ENCODE data around the gene CASZ1. TPM values are rescaled to one million over a fixed set of nuclear protein-coding genes. Genes with fewer than 3 reads are reported as not detected.

The CASZ1 gene
- total and polyA plus RNA-seq, 9 of the 15 experiments (the other 6 are each of a cell fraction or from before 2014, with no cell fraction given) = 0.01 to 4.0 (median 0.76) TPM; not detected in 1

DNA sequence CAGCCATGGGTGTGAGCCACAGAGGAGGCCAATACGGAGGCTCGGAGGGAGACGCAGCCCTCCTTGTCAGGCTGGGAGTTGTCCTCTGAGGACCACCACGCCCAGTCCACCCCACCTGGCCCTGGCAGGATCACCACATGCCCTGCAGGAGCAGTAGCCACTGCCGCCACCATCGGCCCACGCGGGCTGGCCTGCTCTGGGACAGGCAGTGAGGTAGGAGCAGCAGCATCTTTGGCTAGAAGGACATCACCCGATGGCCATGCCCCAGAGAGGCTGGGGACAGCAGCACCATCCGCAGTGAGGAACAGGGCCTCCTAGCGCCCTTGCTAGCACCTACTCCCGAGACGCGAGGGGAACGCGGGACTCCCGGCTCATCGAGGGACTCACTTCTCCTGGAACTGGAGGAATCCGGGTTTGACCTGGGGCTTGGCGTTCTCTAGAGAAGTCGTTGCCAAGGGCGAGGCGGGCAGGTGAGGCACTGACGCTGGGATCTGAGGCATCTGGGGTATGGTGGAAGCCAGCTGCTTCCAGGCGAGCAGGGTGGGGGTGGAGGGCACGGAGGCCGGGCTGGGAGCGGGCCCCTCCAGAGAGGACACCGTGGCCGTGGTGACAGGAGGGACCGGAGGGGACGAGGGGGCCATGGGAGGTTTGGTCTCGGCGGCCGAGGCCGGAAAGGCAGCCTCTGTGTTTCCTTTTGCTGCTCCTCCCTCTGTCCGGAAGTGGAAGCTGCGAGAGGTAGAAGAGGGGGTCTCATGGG, 148.9 kb downstream of the CASZ1 start:
- TF ChIP-seq, protein P1, sequence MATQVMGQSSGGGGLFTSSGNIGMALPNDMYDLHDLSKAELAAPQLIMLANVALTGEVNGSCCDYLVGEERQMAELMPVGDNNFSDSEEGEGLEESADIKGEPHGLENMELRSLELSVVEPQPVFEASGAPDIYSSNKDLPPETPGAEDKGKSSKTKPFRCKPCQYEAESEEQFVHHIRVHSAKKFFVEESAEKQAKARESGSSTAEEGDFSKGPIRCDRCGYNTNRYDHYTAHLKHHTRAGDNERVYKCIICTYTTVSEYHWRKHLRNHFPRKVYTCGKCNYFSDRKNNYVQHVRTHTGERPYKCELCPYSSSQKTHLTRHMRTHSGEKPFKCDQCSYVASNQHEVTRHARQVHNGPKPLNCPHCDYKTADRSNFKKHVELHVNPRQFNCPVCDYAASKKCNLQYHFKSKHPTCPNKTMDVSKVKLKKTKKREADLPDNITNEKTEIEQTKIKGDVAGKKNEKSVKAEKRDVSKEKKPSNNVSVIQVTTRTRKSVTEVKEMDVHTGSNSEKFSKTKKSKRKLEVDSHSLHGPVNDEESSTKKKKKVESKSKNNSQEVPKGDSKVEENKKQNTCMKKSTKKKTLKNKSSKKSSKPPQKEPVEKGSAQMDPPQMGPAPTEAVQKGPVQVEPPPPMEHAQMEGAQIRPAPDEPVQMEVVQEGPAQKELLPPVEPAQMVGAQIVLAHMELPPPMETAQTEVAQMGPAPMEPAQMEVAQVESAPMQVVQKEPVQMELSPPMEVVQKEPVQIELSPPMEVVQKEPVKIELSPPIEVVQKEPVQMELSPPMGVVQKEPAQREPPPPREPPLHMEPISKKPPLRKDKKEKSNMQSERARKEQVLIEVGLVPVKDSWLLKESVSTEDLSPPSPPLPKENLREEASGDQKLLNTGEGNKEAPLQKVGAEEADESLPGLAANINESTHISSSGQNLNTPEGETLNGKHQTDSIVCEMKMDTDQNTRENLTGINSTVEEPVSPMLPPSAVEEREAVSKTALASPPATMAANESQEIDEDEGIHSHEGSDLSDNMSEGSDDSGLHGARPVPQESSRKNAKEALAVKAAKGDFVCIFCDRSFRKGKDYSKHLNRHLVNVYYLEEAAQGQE (IDR thresholded peaks at IDR 0.05; ENCODE audit: borderline replicate concordance) = 0 out of 2 replicates have a peak, but pooled peaks have one; percentile 6
- TF ChIP-seq, protein P1 (CRISPR knock-in tag; IDR thresholded peaks at IDR 0.05; ENCODE audit: low read depth) = no peak
- TF ChIP-seq GATAD2B (IDR thresholded peaks at IDR 0.05; ENCODE audit: borderline replicate concordance) (no peak), THAP12 (CRISPR knock-in tag; IDR thresholded peaks at IDR 0.05) (peak; percentile 12; the same call in 1 of the 2 replicates)
- H3K4me1 ChIP-seq (replicated peaks in 1 of 2; ENCODE audit: control insufficient read depth in 2 of 2, insufficient read depth in 2 of 2, low read length in 2 of 2) = peaks cover 0 to 65% of the 10 kb centered on the region in 2 experiments; a peak in 3 of 5 replicates
- ChIA-PET POLR2A (interaction anchor here (0.7 to 1.1 kb wide), 2 partner anchors 17 to 52 kb away, joined by 3 to 4 read pairs; no protein-coding TSS in a partner anchor), CTCF (ENCODE audit: low intra/inter-chr PET ratio) (interaction anchor here (0.7 kb wide), 1 partner anchor 140 kb away, joined by 5 read pairs; no protein-coding TSS in a partner anchor)
- no peak for ATAC-seq
- H3K9ac ChIP-seq (ENCODE audit: insufficient read depth in 1 of 2, low read depth in 2 of 2, low read length in 2 of 2) = no peak overlapping the region
- in situ Hi-C loops (cut with MboI) = no loop called here
- H3K9me1 ChIP-seq (ENCODE audit: control insufficient read depth, insufficient read depth, low read length) = no peaks in the 10 kb centered on the region
- H2AFZ ChIP-seq (ENCODE audit: low read depth, low read length) = no peak overlapping the region
- H3K27ac ChIP-seq (ENCODE audit: extremely low read depth, low read depth, low read length) = no peak overlapping the region
- no peaks in the 10 kb centered on the region for H3K9me3 ChIP-seq (replicated peaks; ENCODE audit: control insufficient read depth, insufficient read depth, low read depth, low read length)
- DNase-seq (ENCODE audit: extremely low read depth in 1 of 4, low spot score in 3 of 4) = no peak
- intact Hi-C loops (cut with micrococcal nuclease) = no loop called here
- H3K27me3 ChIP-seq (ENCODE audit: control insufficient read depth in 2 of 2, insufficient read depth in 2 of 2, low read length in 2 of 2) = peaks cover 14 to 79% of the 10 kb centered on the region in 2 experiments; a peak in 4 of 5 replicates
- no peak overlapping the region for H3K4me2 ChIP-seq (ENCODE audit: insufficient read depth, low read length)
- H3K79me2 ChIP-seq (ENCODE audit: control insufficient read depth, insufficient read depth, low read length) = no peaks in the 10 kb centered on the region
- no peak for FAIRE-seq
- H3K36me3 ChIP-seq (ENCODE audit: control insufficient read depth, insufficient read depth, low read length) = no peaks in the 10 kb centered on the region
- BruUV-seq (replicated peaks) = no TSS peak
- 8% methylated on average over 38 of the region's 38 CpGs for WGBS (ENCODE audit: insufficient coverage, low coverage, missing lambda C conversion rate)
- no peak overlapping the region for H3K4me3 ChIP-seq
- peaks cover 27% of the 10 kb centered on the region for H4K20me1 ChIP-seq (replicated peaks; ENCODE audit: control insufficient read depth, insufficient read depth, low read length)
